Measurements from ENCODE around the gene RYR2.

Gene RYR2

GRCh38 chr1:237383791-237384190, 341.8 kb downstream of the RYR2 start:
- FAIRE-seq: no peak

- FAIRE-seq: no peak
Measured at GRCh38 chr1:237384213-237384612, 342.2 kb downstream of the RYR2 start.

- FAIRE-seq: peak; percentile 94
Measured at GRCh38 chr1:237386362-237387143, 344.6 kb downstream of the RYR2 start.

GRCh38 chr1:237387144-237387505, 345.1 kb downstream of the RYR2 start:
- no peak for FAIRE-seq

GRCh38 chr1:237390823-237391222, 348.8 kb downstream of the RYR2 start:
- no peak for FAIRE-seq

- FAIRE-seq: no peak
Measured at GRCh38 chr1:237393632-237394031, 351.6 kb downstream of the RYR2 start.

GRCh38 chr1:237394281-237394680, 352.3 kb downstream of the RYR2 start:
- FAIRE-seq: no peak

- FAIRE-seq: no peak
Measured at GRCh38 chr1:237396426-237396825, 354.4 kb downstream of the RYR2 start.

- FAIRE-seq: no peak
Measured at GRCh38 chr1:237398751-237399150, 356.8 kb downstream of the RYR2 start.

GRCh38 chr1:237405912-237406311, 363.9 kb downstream of the RYR2 start:
- FAIRE-seq: no peak

GRCh38 chr1:237411621-237412020, 369.6 kb downstream of the RYR2 start:
- no peak for FAIRE-seq

- FAIRE-seq: no peak
Measured at GRCh38 chr1:237416924-237417655, 375.1 kb downstream of the RYR2 start.

- no peak for FAIRE-seq
Measured at GRCh38 chr1:237428809-237429208, 386.8 kb downstream of the RYR2 start.

- no peak for FAIRE-seq
Measured at GRCh38 chr1:237429252-237429651, 387.3 kb downstream of the RYR2 start.

GRCh38 chr1:237431448-237431847, 389.5 kb downstream of the RYR2 start:
- FAIRE-seq: no peak

GRCh38 chr1:237440346-237440745, 398.4 kb downstream of the RYR2 start:
- FAIRE-seq: no peak

- no peak for FAIRE-seq
Measured at GRCh38 chr1:237444120-237444790, 402.3 kb downstream of the RYR2 start.

- no peak for FAIRE-seq
Measured at GRCh38 chr1:237448042-237448441, 406.1 kb downstream of the RYR2 start.

- no peak for FAIRE-seq
Measured at GRCh38 chr1:237457573-237457972, 415.6 kb downstream of the RYR2 start.

- no peak for FAIRE-seq
Measured at GRCh38 chr1:237467320-237467719, 425.3 kb downstream of the RYR2 start.

GRCh38 chr1:237470712-237471338, 428.8 kb downstream of the RYR2 start:
- FAIRE-seq: no peak

- FAIRE-seq: no peak
Measured at GRCh38 chr1:237471377-237471776, 429.4 kb downstream of the RYR2 start.

- FAIRE-seq: no peak
Measured at GRCh38 chr1:237471956-237472355, 430.0 kb downstream of the RYR2 start.
